Stimulated activated CD4-positive, alpha-beta T cell treated with anti-CD3 and anti-CD28 coated beads, Interleukin-4, amount 100 ng/mL, for 48 hours (primary cell): ENCODE results near the gene STIM1.
"Not testable (repeated sequence)": the region's sequence is repeated elsewhere in the genome, so short reads cannot be mapped to it uniquely, and the experiment has no call there.

Experiments used
- DNase-seq, 2 donors: peaks; one replicate each; pipeline ENCODE4 v3.0.0-alpha.2; 2020; ENCODE audit warnings: low read depth in 2 of 2

The STIM1 gene

DNA sequence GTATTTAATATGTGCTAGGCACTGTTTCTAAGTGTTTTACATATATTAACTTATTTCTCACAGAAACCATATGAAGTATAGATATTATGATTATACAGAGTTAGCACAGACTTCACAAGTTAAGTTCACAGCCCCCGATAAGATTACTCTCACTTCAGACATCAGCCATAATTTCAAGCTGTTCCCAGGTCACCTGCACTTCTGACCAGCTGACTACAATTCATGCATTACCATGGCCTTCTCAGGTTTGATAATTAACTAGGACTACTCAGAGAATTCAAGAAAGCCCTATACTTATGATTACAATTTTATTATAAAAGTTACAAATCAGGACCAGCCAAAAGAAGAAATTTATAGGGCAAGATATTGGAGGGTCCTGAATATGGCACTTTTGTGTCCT is 170.9 kb downstream of the STIM1 start:
- DNase-seq: no peak

DNA sequence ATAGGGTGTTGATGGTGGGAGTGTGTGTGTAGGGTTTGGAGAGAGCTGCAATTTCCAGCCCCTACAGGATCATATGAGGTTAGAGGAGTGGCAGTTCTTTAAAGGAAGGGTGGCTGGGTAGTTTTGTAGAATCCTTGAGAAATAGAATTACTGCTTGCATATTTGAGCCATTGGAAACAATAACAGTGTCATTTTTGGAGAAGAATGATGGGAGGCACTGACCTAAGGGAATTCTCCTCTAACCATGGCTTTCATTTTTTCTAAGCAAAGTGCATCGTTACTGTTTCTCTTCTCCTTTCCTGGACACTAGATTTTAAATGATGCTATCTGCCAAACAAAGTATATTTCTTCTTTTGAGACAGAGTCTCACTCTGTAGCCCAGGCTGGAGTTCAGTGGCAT is 172.3 kb downstream of the STIM1 start:
- DNase-seq: no peak

DNA sequence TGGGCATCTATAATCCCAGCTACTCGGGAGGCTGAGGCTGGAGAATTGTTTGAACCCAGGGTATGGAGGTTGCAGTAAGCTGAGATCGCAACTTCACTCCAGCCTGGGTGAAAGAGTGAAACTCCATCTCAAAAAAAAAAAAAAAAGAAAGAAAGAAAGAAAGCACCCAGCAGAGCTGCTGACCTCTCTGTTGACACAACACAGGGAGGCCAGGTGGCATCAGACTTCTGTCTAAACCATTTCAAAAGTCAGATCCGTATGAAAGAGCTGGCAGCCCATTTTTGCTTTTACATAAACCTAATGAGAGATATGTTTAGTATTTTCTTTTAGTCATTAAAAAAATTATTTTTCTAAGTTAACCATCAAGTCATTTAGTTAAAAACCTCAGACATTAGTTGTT is 174.7 kb downstream of the STIM1 start:
- no peak for DNase-seq

DNA sequence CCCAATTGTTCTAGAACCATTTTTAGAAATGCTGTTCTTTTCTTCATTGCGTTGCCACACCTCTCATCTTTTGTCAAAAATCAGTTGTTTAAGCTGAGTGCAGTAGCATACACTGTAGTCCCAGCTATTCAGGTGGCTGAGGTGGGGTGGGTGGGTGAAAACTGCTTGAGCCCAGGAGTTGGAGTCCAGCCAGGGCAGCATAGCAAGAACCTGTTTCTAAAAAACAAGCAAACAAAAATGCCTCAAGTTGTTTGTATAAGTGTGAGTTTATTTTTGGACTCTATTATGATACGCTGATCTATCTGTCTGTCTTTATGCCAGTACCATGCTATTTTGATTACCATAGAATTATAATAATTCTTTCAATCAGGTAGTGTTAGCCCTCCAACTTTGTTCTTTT is 176.6 kb downstream of the STIM1 start:
- no peak for DNase-seq

DNA sequence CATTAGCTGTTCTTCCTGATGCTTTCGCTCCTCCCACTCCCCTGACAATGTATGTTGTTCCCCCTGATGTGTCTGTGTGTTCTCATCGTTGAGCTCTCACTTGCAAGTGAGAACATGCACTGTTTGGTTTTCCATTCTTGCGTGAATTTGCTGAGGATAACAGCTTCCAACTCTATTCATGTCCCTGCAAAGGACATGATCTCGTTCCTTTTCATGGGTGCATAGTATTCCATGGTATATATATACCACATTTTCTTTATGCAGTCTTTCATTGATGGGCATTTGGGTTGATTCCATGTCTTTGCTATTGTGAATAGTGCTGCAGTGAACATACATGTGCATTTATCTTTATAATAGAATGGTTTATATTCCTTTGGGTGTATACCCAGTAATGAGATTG is 180.5 kb downstream of the STIM1 start:
- no peak for DNase-seq

DNA sequence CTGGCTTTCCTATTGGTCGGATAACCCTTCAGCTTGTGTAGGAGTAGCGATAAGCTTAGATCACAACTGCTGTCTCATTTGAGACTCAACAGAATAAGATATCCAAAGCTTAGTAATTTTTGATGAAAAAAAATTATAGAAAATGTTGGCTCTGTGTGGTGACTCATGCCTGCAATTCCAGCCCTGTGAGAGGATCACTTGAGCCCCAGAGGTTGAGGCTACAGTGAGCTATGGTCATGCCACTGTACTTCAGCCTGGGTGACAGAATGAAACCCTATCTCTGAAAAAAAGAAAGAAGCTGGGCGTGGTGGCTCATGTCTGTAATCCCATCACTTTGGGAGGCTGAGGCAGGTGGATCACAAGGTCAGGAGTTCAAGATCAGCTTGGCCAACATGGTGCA is 183.5 kb downstream of the STIM1 start:
- no peak for DNase-seq

DNA sequence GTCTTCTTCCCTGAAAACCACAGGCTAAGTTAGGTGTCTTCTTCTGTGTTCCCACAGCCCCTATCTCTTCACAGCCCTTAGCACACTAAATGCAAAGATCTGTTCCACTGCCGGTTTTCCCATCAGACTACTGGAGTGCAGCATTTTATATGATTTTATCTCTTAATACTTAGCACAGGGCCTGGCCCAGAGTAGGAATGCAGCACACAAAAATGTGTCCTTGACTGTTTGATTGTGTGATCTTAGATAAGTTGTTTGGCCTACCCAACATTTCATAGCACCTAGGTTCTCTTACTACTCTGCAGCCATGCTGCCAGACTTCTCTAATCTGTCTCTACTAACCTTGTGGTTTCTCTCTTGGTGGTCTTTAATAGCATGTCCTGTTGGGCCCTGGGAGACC is 185.0 kb downstream of the STIM1 start:
- DNase-seq: no peak

DNA sequence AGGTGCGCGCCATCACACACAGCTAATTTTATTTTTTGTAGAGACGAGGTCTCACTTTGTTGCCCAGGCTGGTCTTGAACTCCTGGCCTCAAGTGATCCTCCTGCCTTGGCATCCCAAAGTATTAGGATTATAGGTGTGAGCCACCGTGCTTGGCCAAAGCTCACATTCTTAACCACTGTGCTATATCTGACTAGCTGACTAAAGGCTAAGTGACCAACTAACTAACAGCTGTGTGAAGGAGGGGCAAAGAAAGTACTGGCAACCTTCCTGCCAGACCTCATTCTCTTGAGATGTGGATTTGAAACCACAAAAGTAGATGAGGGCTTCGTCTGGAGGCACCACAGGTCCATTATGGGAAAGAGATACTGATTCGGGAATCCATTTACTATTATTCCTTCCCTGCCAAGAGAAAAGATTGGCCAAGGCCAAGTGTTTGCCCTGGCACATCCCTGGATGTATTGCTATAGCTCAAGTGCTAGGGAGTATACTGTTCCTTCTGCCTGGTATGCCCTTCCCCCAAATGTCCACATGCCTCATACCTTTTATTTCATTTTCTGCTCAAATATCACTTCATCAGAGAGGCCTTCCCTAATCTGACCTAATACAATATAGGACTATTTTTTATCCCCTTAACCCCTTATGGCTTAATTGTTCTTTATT is 186.4 kb downstream of the STIM1 start:
- no peak for DNase-seq

DNA sequence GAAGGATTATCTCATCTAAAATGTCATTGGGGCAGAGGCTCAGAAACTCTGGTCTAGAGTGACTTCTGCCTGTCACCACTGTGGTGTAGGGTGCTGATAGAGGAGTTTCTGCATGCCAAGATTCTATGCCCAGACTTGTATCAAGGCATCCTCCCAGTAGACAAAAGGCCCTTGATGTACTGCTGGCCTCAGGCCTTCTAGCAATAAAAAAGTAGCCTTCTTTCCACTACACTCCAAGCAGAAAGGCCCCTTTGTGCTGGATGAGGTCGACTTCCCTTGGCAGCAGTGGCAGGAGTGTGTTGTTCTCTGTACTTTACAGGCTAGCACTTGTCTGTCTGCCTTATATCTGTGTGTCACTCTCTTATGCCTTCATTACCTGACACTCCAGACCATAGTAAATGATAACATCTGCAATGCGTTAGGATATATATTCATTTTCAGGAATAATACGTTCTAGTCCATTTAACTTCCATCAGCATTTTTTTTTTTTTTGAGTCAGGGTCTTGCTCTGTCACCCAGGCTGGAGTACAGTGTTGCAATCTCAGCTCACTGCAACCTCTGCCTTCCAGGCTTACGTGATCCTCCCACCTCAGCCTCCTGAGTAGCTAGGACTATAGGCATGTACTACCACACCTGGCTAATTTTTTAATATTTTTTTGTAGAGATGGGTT is 189.6 kb downstream of the STIM1 start:
- DNase-seq: no peak

DNA sequence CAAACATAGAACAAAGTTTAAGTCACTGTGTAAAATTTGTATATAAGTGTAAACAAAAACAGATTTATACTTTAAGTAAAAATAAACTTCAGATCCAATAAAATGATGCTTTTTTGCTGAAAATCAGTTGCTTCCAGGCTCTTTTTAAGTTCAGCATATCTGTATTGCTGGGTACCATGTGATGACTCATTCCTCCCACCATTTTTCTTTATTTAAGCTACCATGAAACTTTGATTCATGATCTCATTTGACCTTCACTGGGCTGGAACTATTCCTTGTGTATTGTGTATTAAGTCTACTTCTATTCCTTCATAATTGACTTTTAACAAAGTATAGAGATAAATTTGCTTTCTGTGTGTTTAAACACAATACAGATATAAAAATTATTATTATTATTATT is 192.9 kb downstream of the STIM1 start:
- DNase-seq: no peak

DNA sequence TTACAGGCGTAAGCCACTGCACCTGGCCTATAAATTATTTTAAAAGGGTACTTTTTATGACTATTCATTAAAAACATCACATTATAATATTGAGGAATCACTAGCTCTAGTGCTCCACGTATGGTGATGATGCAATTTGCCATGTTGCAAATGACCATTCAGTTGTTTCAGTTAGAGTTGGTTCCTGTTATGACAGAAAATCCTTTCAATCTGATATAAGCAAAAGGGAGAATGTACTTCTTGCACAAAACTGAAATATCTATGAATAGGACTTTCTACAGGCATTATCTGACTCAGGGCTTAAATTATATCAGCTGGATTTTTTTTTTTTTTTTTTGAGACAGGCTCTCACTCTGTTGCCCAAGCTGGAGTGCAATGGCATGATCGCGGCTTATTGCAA is 193.5 kb downstream of the STIM1 start:
- no peak for DNase-seq

DNA sequence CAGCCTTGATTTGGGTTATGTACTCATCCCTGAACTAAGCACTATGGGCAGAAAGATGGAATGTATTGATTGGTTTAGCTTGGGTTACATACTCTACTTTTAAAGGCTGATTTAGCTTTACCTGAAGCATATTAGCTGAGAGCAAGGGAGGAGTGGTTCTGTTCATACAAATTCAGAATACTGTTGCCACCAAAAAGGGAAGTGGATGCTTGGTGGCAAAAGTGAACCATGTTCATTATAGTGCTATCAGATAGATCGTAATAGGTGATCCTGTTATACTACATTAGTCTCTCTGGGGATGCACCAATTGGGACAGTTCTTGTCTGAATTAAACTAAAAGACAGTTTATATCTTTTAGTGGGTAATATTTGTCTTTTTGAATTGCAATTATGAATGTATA is 194.7 kb downstream of the STIM1 start:
- DNase-seq: no peak

DNA sequence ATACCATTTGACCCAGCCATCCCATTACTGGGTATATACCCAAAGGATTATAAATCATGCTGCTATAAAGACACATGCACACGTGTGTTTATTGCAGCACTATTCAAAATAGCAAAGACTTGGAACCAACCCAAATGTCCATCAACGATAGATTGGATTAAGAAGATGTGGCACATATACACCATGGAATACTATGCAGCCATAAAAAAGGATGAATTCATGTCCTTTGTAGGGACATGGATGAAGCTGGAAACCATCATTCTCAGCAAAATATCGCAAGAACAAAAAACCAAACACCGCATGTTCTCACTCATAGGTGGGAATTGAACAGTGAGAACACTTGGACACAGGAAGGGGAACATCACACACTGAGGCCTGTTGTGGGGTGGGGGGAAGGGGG is 197.7 kb downstream of the STIM1 start:
- not testable (repeated sequence) for DNase-seq

DNA sequence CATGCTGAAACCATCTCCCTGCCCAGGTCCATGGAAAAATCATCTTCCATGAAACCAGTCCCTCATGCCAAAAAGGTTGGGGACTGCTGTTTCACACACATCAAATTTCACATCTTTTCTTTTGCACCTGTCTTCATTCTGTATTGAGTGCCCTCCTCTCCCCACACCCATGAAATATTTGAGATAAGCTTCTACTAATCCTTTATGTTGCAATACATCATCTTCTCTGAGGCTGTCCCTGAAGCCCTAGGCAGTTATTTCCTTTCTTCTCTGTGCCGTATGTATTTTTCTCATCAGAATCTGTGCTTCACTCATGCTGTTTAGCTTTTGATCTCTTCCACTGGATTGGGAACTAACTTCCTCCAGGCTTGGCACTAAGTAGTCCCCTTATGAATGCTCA is 199.2 kb downstream of the STIM1 start:
- DNase-seq: no peak

DNA sequence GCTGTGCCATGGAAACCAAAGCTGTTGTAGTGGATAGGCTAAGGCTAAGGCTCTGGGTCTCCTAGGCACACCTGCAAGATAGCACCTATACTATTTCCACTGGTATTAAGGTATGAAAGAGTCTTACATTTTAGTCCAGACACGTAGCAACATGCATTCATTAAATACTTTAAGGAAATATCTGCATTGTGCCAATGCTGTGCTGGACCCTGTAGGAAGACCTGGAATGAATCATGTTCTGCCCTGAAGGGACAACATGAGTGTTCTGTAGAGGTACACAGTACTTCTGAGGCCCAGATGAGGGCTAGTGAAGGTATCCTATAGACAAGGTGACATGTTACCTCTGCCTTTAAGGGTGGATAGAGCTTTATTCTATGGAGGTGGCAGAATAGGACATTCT is 204.0 kb downstream of the STIM1 start:
- no peak for DNase-seq

DNA sequence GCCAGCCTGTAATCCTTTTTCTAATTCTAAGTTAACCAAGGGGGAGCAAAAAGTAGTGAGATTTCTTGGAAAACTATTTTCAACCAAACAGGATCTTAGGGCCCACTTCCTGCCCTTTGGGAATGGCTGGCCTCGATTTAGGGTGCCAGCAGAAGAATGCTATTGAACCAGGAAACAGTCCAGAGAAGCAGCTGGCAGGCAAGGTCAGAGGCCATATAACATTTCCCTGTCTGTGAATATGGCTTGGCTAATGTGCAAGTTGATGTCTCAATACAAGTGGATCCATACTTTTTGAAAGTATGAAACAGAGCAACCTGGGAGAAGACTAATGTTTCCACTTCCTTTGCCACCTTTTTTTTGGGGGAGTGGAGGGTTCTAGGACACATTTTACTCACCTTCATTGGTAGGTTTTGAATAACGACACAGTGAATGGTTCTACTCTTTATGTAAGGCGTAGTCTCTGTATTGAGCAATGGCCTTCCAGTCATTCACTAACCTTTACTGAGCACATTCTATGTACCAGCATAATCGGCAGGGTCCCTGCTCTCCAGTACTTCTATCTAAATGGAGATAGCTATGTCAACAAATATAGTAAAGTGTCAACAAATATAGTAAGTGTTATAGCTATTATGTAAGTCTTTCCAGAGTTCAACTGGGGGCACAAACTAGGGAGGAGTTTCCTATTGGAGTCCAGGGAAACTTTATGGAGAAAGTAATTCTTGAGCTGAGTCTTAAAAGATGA is 204.9 kb downstream of the STIM1 start:
- no peak for DNase-seq

DNA sequence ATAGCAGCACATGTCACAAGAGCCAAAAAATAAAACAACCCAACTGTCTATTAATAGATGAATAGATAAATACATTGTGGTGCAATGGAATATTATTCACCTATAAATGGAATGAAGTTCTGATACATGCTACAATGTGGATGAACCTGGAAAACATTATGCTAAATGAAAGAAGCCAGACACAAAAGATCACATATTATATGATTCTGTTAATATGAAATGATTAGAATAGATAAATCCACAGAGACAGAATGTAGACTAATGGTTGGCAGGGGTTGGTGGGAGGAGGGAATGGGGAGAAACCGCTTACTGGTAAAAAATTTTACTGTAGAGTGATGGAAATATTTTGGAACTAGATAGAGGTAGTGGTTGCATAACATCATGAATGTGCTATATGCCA is 206.2 kb downstream of the STIM1 start:
- DNase-seq: no peak

DNA sequence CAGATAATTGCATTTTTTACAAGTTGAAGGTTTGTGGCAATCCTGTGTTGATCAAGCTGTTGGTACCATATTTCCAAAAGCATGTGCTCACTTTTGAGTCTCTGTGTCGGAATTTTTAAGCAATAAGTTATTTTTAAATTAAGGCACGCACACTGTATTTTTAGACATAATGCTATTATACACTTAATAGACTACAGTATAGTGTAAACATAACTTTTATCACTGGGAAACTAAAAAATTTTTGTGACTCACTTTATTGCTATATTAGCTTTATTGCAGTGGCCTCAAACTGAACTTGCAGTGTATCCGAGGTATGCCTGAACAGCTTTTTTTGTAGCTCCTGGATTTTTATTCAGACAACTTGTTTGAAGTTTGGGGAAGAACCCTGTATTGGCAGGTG is 207.9 kb downstream of the STIM1 start:
- no peak for DNase-seq

DNA sequence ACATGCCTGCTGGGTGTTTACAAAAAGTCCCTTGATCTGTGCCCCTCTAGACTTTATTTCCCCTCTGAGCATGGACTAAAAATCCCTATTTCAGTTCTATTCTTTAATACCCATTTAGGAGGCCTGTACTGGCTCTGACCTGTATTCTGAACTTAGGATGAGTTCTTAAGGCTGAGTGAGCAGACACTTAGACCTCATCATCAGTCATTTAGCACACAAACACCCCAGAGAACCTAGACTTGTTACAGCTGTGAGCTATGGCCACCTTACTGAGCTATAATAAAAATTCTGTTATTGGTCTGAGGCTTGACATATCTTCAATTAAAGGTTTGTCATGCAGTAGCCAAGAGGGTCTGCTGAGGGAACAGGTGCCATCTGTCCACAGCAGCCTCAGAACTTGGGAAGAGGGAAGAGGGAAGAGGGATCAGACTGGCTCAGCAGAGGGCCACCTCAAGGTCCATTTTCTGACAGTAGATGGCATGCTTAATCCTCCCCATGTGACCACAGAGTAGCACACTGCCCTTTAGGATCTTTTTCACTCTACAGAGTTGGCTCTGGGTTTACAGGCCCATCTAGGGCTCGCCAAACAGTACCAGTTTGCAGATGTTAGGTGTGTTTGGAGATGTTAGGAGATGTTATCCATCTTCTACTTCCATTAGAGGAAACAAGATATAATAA is 209.0 kb downstream of the STIM1 start:
- no peak for DNase-seq

DNA sequence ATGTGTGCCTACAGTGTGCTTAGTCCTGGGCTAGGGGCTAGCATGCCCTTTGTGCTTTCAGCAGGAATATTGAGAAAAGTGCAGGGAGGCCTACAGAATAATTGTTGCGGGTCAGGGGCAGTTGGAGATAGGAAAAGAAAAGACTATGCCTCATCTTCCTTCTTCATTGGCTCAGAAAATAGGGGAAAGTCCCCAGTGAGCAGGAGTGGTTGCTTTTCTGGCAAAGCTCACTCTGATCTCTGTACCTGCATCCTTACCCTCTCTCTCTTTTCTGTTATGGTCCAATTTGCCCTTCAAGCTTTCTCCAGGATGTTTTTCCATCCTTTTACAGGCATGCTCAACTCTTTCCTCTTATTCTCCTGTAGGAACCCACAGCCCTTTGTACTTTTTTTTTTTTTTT is 209.6 kb downstream of the STIM1 start:
- DNase-seq: no peak

DNA sequence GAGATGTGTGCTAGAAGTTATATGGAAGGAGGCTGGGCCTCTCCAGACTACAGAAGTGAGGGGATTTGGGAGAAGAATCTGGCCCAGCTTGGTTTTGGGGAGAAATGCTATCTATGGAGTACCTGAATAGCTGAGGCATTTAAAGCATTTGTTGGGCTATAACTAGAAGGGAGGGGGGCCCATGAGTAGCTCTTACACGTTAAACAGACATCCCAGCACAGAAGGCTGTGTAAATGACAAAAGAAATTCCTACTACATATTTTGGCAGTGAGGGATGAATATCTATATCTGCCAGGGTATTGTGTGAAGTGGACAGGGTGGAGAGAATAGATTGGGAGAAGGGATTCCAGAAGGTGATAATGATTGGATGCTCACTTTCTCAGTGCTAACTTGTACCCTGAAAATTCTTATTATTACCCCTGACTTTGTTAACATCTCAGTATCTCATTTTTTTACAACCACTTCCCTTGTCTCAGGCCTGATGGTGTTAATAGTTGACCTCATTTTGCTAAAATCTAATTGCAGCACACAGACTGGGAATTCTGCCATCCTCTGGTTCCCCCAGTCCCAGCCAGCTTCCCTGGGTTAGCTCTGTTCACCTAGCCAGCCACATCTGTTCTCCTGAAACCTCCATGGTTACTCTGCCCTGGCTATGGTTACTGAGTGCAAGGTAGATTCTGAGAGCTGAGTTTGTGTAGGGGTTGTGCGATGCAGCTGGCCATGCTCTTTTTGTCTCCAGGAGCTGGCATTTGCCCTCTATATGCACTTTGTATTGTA is 210.3 kb downstream of the STIM1 start:
- DNase-seq: no peak

DNA sequence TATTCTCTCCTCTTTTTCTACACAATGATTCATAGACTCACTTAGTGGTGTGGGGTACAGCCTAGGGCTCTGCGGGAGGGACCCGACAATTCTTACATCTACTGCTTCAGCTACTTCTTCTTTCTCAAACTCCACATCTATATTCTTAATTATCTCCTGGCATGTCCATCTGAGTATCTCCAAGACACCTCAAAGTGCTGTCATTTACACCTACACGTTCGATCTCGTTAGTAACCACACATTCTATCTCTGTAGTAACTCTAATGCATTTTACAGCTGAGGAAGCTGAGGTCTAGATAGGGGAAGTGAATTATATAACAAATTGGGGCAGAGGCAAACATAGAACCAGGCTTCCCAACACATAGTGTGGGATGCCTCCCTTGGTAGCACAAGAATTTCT is 211.4 kb downstream of the STIM1 start:
- no peak for DNase-seq
